Activated T-helper 17 cell treated with anti-CD3 and anti-CD28 coated beads, Interleukin-2, amount 50 U/mL, for 72 hours (primary cell): Measurements from ENCODE around the gene WDFY2. TPM values are rescaled to one million over a fixed set of nuclear protein-coding genes. Genes with fewer than 3 reads are reported as not detected.

ENCODE experiments used
- ATAC-seq: fragments of 150-1000 bp; cut with Tn5 transposase; replicated peaks from 2 replicates; pipeline ENCODE4 v1.10.0; 2021; ENCODE audit warnings: mild to moderate bottlenecking, moderate library complexity
- H3K27ac Mint-ChIP-seq: one replicate; pipeline ENCODE4 v1.8.0; 2022; ENCODE audit warnings: mixed read lengths
- H3K27me3 Mint-ChIP-seq: one replicate; pipeline ENCODE4 v1.8.0; 2022; ENCODE audit warnings: mixed read lengths
- H3K36me3 Mint-ChIP-seq: one replicate; pipeline ENCODE4 v1.8.0; 2022; ENCODE audit warnings: low read depth, mild to moderate bottlenecking, mixed read lengths
- H3K4me1 Mint-ChIP-seq: one replicate; pipeline ENCODE4 v1.8.0; 2022; ENCODE audit warnings: mixed read lengths
- H3K4me3 Mint-ChIP-seq: one replicate; pipeline ENCODE4 v1.8.0; 2022; ENCODE audit warnings: mild to moderate bottlenecking, mixed read lengths
- H3K9me3 Mint-ChIP-seq: one replicate; pipeline ENCODE4 v1.8.0; 2022; ENCODE audit warnings: mixed read lengths
- total RNA-seq, 2 donors: library from RNA; stranded (reverse); gene quantifications; one replicate each; pipeline ENCODE4 v1.2.3, GENCODE V29; 2022

Gene WDFY2
- total RNA-seq, 2 donors from 2014 or later: 16.8 to 31.5 TPM

DNA sequence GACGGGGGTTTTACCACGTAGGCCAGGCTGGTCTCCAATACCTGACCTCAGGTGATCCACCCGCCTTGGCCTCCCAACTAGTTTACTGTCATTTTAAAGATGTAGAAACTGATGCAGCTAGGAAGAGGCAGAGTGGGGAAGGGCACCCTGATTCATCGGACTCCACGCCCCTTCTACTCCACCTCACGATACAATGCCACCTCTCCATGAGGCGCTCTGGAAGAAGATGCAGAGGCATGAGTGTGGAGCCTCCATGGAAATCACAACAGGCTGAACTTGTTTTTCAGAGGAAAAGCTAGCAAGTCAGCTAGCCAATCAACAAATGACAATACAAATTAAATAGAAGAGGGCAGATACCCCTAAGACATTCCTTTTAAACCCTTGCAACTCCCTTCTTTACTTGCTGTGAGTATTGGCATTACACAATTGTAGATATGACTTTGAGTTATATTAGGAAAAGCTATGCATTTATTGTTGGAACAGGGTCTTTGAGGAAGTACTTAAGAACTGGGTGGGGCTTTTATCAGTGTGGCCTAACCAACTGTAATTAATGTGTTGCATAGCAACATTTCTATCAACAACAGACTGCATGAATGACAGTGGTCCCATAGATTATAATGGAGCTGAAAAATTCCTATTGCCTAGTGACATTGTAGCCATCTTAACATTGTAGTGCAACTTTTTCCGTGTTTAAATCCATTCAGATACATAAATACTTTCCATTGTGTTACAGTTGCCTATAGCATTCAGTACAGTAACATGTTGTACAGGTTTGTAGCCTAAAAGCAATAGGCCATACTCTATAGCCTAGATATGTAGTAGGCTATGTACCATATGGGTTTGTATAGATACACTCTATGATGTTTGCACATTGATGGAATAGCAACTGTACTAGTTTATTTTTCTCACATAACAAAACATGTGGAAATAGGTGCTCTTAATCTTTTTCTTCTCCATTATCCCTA lies 17.6 kb downstream of the WDFY2 start:
- no peaks in the 10 kb centered on the region for H3K27me3 Mint-ChIP-seq
- no peak overlapping the region for H3K27ac Mint-ChIP-seq
- H3K4me3 Mint-ChIP-seq: no peak overlapping the region
- no peak for ATAC-seq
- peaks cover 6% of the 10 kb centered on the region for H3K36me3 Mint-ChIP-seq
- H3K9me3 Mint-ChIP-seq: no peaks in the 10 kb centered on the region
- peaks cover 43% of the 10 kb centered on the region for H3K4me1 Mint-ChIP-seq

DNA sequence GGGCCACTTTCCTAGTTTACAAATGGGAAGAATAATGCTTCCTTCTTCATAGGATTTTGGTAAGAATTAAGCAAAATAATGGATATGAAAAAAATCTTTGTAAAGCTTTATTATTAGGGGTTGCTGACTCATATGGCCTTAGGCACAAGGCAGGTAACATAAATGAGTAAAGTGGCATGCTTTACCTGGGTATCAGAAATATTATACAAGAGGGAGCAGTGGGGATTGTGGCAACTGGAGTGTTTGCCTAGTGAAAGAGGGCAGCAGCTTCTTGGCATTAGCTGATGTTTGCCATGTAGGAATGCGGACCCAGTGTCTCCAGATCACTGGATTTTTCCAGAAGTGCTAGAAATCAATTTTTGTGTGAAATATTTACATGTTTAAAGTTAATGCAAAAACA lies 19.5 kb downstream of the WDFY2 start:
- H3K27me3 Mint-ChIP-seq: no peaks in the 10 kb centered on the region
- H3K4me3 Mint-ChIP-seq: no peak overlapping the region
- H3K9me3 Mint-ChIP-seq: peaks cover 4% of the 10 kb centered on the region
- peaks cover 6% of the 10 kb centered on the region for H3K36me3 Mint-ChIP-seq
- no peak for ATAC-seq
- H3K4me1 Mint-ChIP-seq: peaks cover 38% of the 10 kb centered on the region
- H3K27ac Mint-ChIP-seq: no peak overlapping the region

DNA sequence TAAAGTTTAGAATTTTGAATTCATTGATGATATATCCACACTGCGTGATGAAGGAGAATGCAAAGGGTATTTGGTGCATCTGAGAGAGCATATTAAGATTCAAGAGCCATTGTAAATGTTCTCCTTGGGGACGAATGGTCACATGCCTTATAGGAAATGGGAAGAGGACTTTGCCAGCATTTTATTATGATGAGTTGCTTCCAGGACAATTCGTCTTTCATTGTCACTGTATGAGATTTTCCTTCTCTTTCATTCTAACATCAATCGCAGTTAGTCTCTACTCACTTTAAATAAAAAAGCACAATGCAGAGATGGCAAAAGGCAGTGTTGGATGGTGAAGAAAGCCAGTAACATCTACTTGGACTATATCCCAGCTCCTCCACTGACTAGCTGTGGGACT lies 21.4 kb downstream of the WDFY2 start:
- Mint-ChIP-seq H3K4me3 (no peak overlapping the region), H3K27ac (no peak overlapping the region), H3K27me3 (no peaks in the 10 kb centered on the region), H3K4me1 (peaks cover 27% of the 10 kb centered on the region), H3K9me3 (peaks cover 4% of the 10 kb centered on the region), H3K36me3 (peaks cover 6% of the 10 kb centered on the region)
- ATAC-seq: no peak

DNA sequence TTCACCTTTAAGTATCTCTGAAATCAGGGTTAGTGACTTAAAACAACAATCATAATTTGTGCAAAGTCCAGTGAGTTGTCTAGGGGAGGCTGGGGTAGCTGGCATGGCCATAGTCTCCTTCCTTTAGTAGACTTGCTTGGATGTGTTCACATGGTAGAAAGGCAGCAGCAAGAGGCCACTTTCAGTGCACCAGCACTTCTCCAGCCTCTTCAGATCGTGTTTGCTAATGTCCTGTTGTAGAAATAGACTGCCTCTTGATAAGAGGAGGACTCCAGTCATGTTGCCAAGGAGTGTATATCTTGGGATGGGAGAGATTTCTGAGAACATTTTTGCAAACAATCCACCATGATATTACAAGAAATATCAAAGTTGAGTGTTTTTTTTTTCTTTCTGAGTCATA lies 22.9 kb downstream of the WDFY2 start:
- Mint-ChIP-seq H3K27me3 (no peaks in the 10 kb centered on the region), H3K4me3 (no peak overlapping the region), H3K9me3 (peaks cover 4% of the 10 kb centered on the region), H3K36me3 (peaks cover 6% of the 10 kb centered on the region), H3K27ac (no peak overlapping the region), H3K4me1 (peaks cover 22% of the 10 kb centered on the region)
- ATAC-seq: no peak

DNA sequence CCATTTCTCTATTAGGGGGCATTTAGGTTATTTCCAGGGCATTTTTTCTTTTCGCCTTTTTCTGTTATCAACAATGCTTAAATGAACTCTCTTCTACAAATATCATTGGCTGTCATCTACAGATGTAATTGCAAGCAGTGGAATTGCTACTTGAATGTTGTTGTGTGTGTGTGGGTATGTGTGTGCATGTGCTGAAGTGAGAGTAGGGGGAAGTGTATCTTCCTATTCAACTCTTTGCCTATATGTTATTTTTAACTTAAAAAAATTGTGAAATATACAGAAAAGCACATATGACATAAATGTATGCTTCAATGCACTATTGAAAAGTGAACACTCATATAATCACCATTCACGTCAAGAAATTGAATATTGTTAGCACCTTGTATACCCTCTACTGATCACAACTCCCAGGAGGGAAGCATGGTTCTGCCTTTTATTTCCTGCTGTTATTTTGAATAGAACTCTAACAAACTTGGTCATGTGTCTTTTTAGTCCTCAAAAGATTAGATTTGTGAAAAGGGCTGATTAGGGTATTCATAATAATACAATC lies 24.7 kb downstream of the WDFY2 start:
- Mint-ChIP-seq H3K9me3 (peaks cover 4% of the 10 kb centered on the region), H3K4me1 (peaks cover 15% of the 10 kb centered on the region), H3K27me3 (no peaks in the 10 kb centered on the region), H3K4me3 (no peak overlapping the region), H3K36me3 (no peaks in the 10 kb centered on the region), H3K27ac (no peak overlapping the region)
- ATAC-seq: no peak

DNA sequence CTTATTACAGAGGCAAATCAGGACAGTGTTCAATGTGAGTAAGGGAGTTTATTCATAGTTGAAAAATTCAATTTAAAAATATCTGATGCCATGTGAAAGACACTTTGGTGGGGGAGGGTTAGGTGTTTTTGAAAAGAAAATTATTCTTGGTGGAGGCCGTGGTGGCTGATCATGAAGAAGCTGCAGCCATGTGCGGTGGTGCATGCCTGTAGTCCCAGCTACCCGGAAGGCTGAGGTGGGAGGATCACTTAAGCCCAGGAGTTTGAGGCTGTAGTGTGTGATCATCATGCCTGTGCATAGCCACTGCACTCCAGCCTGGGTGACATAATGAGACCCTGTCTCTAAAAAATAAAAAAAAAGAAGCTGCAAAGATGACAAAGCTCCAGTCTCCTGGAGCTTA lies 28.6 kb downstream of the WDFY2 start:
- ATAC-seq: no peak
- Mint-ChIP-seq H3K27me3 (no peaks in the 10 kb centered on the region), H3K36me3 (peaks cover 7% of the 10 kb centered on the region), H3K4me3 (peak overlapping the region; percentile 83), H3K4me1 (peaks cover 19% of the 10 kb centered on the region), H3K27ac (peak overlapping the region; percentile 95), H3K9me3 (no peaks in the 10 kb centered on the region)

DNA sequence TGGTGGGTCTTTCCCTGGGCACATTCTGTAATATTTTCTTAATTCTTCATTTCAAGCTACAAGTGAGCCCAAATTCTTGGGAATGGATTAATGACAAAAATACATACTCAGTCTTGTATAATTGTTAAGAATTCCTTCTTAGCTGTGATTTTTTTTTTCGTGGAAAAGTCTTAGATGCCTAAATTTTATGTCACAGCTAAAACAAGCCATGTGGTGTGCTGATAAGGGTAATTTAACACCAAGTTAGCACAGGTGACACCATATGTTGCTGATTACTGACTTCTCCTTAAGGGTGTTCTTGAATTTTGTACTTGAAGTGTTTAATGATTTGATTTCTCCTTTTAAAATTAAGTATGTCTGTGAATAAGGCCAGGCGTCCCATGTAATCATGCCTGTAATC lies 29.3 kb downstream of the WDFY2 start:
- H3K27me3 Mint-ChIP-seq: no peaks in the 10 kb centered on the region
- no peaks in the 10 kb centered on the region for H3K9me3 Mint-ChIP-seq
- ATAC-seq: no peak
- peak overlapping the region; percentile 95 for H3K27ac Mint-ChIP-seq
- peaks cover 19% of the 10 kb centered on the region for H3K4me1 Mint-ChIP-seq
- H3K36me3 Mint-ChIP-seq: peaks cover 7% of the 10 kb centered on the region
- H3K4me3 Mint-ChIP-seq: peak overlapping the region; percentile 83

DNA sequence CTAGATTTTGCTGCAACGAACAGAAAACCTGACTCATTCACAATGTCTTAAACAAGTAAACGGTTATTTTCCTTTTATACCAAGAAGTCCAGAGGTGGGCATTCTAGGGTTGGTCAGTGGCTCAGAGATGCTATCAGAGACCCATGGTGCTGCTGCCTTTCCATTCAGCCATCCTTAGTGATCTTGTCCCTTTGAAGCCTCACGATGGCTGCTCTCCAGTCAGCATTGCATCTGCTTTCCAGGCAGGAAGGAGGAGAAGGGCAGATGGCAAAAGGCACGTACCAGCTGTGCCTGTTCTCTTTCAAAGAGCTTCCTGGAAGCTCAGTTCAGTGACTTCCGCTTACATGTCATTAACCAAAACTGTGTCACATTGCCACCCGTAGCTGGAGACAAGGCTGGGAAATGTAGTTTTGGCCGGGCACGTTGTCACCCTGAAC lies 30.1 kb downstream of the WDFY2 start:
- H3K4me1 Mint-ChIP-seq: peaks cover 19% of the 10 kb centered on the region
- peak overlapping the region; percentile 83 for H3K4me3 Mint-ChIP-seq

DNA sequence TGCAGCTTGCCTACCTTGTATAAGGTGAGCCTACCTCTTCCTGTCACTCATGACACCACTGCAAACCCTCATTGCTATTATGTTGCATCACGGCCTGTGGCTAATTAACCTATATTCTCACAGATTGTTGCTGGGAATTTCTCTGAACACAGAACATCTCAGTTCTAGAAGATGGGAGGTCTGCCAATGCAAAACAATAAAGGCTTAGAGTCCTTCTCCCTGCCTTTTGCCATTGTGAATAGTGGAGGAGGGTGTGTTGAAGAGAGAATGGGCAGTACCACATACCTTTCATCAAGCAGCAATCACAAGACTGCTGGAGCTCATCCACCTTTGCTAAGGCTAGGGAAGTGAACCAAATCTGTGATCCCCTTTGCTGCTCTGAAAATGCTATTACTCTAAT lies 34.4 kb downstream of the WDFY2 start:
- peak overlapping the region; percentile 32 for H3K4me3 Mint-ChIP-seq
- H3K27me3 Mint-ChIP-seq: no peaks in the 10 kb centered on the region
- H3K9me3 Mint-ChIP-seq: no peaks in the 10 kb centered on the region
- peaks cover 16% of the 10 kb centered on the region for H3K36me3 Mint-ChIP-seq
- no peak overlapping the region for H3K27ac Mint-ChIP-seq
- no peak for ATAC-seq
- H3K4me1 Mint-ChIP-seq: peaks cover 30% of the 10 kb centered on the region

More for the DNA sequence above, 30.1 kb downstream of the WDFY2 start:
- ATAC-seq: peak; percentile 89
- Mint-ChIP-seq H3K9me3 (no peaks in the 10 kb centered on the region), H3K27ac (peak overlapping the region; percentile 95), H3K36me3 (peaks cover 7% of the 10 kb centered on the region), H3K27me3 (no peaks in the 10 kb centered on the region)

DNA sequence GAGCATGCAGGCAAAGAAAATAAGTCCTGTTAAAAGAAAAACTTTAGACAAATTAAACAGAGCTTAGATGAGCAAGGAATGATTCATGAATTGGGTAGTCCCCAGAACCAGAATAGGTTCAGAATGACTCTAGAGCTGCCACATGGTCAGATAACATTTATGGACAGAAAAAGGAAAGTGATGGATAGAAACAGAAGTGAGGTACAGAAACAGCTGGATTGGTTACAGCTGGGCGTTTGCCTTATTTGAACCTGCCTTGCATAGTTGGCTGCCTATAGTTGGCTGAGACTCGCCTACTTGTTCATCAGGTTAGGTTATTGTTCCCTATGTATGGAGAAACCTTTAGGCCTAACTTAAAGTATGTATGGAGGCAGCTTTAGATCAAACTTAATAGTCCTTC lies 35.4 kb downstream of the WDFY2 start:
- Mint-ChIP-seq H3K27ac (peak overlapping the region; percentile 79), H3K36me3 (peaks cover 12% of the 10 kb centered on the region), H3K27me3 (no peaks in the 10 kb centered on the region), H3K4me1 (peaks cover 30% of the 10 kb centered on the region), H3K9me3 (no peaks in the 10 kb centered on the region), H3K4me3 (peak overlapping the region; percentile 32)
- ATAC-seq: peak; percentile 94

DNA sequence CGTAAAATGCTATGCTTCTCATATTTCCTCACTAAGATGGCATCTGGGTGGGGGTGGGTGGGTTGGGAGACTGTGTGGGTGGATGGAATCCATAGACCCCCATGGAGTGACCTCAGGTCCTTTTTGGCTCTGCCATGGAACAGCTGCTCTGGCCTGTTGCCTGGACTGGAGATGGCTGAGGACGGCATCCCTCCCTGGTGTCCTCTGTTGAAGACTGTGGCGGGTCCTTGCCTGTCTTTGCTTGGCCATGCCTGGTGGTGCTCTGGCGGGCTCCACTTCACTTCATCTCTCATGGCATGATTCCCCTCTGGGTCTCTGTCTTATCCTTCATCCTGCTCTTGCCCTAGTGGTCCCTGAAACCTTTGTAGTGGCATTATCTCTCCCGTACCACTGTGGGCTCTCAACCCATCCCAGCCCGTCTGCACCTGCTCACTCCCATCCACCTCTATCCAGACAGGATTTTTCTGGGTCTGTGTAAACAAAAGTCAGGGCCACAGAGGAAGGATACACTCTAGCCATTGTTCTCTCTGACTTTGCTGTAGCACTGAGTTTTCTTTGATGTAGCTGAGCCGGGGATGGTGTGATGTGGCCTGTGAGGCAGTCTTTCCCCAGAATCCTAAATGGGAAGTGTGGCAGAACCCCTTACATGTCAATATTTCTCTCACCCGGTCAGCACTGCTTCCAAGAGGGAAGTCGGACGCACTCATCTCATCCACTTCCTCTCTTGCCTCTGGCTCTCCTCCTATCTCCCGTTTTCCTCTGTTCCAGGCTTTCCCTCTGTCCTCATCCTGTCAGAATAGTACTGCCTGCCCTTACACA lies 36.1 kb downstream of the WDFY2 start:
- Mint-ChIP-seq H3K27ac (peak overlapping the region; percentile 87), H3K27me3 (no peaks in the 10 kb centered on the region), H3K36me3 (peaks cover 10% of the 10 kb centered on the region), H3K4me1 (peaks cover 33% of the 10 kb centered on the region), H3K9me3 (no peaks in the 10 kb centered on the region), H3K4me3 (peak overlapping the region; percentile 10)
- no peak for ATAC-seq

DNA sequence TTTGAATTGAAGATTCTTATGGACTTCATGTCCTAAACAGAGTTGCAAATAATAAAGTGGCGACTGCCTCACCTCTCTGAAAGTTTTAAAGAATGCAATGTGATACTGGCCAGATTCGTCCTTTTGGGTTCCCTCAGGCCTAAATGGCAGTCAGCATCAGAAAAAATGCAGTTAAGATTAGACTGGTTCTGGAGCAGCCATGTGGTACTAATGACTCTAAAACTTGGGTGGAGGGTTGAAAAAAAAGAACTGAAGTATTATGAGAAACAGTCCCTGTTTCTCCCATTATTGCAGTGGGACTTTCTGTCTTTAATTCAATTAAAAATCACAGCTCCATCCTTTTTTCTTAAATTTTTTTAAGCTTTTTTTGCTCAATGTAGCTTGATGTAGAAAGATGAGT lies 37.3 kb downstream of the WDFY2 start:
- no peak for ATAC-seq
- no peak overlapping the region for H3K27ac Mint-ChIP-seq
- H3K9me3 Mint-ChIP-seq: no peaks in the 10 kb centered on the region
- H3K4me3 Mint-ChIP-seq: no peak overlapping the region
- H3K4me1 Mint-ChIP-seq: peaks cover 33% of the 10 kb centered on the region
- no peaks in the 10 kb centered on the region for H3K27me3 Mint-ChIP-seq
- H3K36me3 Mint-ChIP-seq: peaks cover 10% of the 10 kb centered on the region

DNA sequence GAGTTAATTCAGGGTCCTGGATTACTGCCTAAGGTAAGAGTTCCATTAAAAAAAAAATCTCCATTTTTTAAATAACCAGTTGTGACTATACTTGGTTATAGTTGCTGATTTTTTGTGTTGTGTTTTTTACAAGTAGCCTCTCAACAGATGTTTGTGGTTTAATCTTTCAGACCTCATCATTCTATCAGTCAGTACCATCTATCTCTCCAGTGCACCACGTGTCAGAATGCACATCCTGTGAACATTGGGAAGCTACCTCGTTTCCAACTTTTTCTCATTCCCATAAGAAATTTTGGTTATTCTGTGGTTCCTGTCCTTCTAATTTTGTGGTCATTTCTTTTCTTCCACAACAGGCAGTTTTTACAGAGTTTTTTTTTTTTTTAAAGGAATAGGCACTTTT lies 39.2 kb downstream of the WDFY2 start:
- Mint-ChIP-seq H3K9me3 (no peaks in the 10 kb centered on the region), H3K4me1 (peaks cover 28% of the 10 kb centered on the region), H3K36me3 (peaks cover 10% of the 10 kb centered on the region), H3K4me3 (no peak overlapping the region), H3K27me3 (no peaks in the 10 kb centered on the region), H3K27ac (no peak overlapping the region)
- no peak for ATAC-seq

DNA sequence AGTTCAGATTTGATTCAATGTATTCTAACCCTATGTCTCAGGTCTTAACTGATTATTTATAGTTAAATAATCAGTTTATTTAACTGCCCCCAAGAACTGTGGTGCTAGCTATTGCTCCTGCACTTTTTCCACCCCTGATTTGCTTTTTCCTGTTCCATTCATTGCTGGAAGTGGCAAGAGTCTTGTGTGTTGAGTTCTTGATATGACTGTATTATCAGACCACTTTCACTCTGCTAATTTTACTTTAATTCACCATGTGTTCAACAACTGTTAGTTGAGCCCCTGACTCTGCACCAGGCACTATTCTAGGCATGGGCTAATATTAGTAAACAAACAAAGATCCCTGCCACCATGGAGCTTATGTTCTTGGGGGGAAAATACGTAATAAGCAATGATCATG lies 39.9 kb downstream of the WDFY2 start:
- Mint-ChIP-seq H3K9me3 (no peaks in the 10 kb centered on the region), H3K36me3 (peaks cover 10% of the 10 kb centered on the region), H3K27me3 (no peaks in the 10 kb centered on the region), H3K4me3 (no peak overlapping the region), H3K4me1 (peaks cover 35% of the 10 kb centered on the region), H3K27ac (peak overlapping the region; percentile 60)
- no peak for ATAC-seq
